ENCODE measurements around the gene RIN3. TPM values are rescaled to one million over a fixed set of nuclear protein-coding genes. Genes with fewer than 3 reads are reported as not detected.

RIN3 gene
- polyA plus RNA-seq, 1 experiment, result 8.2 TPM

DNA sequence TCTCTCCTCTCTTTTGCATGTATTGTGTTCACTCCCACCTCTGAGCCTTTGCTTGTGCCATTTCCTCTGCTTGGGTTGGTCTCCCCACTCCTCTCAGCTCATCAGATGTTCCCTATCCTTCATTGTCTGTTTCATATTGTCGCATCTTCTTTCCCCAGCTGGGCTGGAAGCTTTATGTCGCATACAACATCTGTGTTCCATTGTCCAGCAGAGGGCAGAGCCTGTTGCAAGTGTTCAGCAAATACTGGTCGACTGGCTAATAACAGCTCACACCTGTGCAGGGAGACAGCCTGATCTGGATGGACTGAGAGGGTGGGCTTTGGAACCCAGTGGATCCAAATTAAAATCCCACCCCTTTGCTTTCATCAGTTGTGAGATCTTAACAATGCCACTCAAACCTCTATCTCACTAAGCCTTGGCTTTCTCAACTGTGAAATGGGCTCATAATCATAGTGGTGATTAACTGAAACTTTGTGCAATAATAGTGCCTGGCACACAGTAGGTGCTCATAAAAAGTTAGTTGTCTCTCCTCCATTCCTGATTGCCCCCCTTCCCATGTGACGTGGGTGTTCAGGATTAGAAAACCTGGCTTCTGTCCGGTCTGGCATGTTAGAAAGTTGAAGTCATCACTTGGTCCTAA is 75.8 kb downstream of the RIN3 start:
- Histone ChIP-seq H3K27me3 (ENCODE audit: control insufficient read depth, insufficient read depth, low read length) (no peaks in the 10 kb centered on the region), H3K36me3 (ENCODE audit: control insufficient read depth, insufficient read depth, low read length) (peaks cover 2% of the 10 kb centered on the region; the same call in 1 of the 2 replicates), H3K4me3 (ENCODE audit: low read depth, low read length) (no peak overlapping the region)
- no peak for DNase-seq (ENCODE audit: low read depth)
- TF ChIP-seq, protein P1, sequence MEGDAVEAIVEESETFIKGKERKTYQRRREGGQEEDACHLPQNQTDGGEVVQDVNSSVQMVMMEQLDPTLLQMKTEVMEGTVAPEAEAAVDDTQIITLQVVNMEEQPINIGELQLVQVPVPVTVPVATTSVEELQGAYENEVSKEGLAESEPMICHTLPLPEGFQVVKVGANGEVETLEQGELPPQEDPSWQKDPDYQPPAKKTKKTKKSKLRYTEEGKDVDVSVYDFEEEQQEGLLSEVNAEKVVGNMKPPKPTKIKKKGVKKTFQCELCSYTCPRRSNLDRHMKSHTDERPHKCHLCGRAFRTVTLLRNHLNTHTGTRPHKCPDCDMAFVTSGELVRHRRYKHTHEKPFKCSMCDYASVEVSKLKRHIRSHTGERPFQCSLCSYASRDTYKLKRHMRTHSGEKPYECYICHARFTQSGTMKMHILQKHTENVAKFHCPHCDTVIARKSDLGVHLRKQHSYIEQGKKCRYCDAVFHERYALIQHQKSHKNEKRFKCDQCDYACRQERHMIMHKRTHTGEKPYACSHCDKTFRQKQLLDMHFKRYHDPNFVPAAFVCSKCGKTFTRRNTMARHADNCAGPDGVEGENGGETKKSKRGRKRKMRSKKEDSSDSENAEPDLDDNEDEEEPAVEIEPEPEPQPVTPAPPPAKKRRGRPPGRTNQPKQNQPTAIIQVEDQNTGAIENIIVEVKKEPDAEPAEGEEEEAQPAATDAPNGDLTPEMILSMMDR (IDR thresholded peaks at IDR 0.05; ENCODE audit: insufficient read depth, low read depth, low read length), result peak; percentile 52
- CTCF ChIA-PET, result interaction anchor here (0.8 to 2.2 kb wide), 13 partner anchors 10 to 116 kb away, joined by 3 to 13 read pairs (median 5); no protein-coding TSS in a partner anchor
- POLR2A ChIA-PET, result no interaction called here

DNA sequence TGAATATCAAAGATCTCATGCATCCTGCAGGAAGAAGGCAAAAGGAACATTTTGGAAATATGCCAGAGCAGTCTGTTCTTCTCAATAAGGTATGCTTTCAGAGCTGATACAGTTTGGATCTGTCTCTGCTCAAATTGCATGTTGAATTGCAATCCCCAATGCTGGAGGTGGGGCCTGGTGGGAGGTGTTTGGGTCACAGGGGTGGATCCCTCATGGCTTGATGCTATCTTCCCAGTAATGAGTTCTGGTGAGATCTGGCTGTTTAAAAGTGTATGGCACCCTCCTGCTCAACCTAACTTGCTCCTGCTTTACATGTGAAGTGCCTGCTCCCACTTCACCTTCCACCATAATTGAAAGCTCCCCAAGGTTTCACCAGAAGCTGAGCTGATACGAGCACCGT is 76.6 kb downstream of the RIN3 start:
- Histone ChIP-seq H3K4me3 (ENCODE audit: low read depth, low read length) (no peak overlapping the region), H3K36me3 (ENCODE audit: control insufficient read depth, insufficient read depth, low read length) (no peaks in the 10 kb centered on the region), H3K27me3 (ENCODE audit: control insufficient read depth, insufficient read depth, low read length) (no peaks in the 10 kb centered on the region)
- ChIA-PET POLR2A (no interaction called here), CTCF (interaction anchor here (0.6 to 2.2 kb wide), 4 partner anchors 9 to 226 kb away, joined by 3 to 13 read pairs (median 5); no protein-coding TSS in a partner anchor)
- DNase-seq (ENCODE audit: low read depth), result no peak
- TF ChIP-seq, protein P1 (IDR thresholded peaks at IDR 0.05; ENCODE audit: insufficient read depth, low read depth, low read length), result no peak

DNA sequence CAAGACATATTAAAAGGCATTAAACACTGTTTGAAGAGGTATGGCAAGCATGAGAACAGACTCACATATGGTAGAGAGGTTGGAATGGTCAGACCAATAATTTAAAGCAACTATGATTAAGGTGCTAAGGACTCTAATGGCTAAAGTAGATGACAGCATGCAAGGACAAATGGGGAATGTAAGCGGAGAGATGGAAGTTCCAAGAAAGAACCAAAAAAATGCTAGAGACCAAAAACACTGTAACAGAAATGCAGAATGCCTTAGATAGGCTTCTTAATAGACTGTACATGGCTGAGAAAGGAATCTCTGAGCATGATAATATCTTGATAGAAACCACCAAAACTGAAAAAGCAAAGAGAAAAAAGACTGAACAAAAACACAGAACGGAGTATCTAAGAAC is 77.4 kb downstream of the RIN3 start:
- Histone ChIP-seq H3K27me3 (ENCODE audit: control insufficient read depth, insufficient read depth, low read length) (no peaks in the 10 kb centered on the region), H3K4me3 (ENCODE audit: low read depth, low read length) (no peak overlapping the region), H3K36me3 (ENCODE audit: control insufficient read depth, insufficient read depth, low read length) (no peaks in the 10 kb centered on the region)
- no peak for DNase-seq (ENCODE audit: low read depth)
- ChIA-PET CTCF (interaction anchor here (2.1 to 2.2 kb wide), 2 partner anchors 8 to 56 kb away, joined by 7 to 13 read pairs; no protein-coding TSS in a partner anchor), POLR2A (no interaction called here)
- TF ChIP-seq, protein P1 (IDR thresholded peaks at IDR 0.05; ENCODE audit: insufficient read depth, low read depth, low read length), result no peak

DNA sequence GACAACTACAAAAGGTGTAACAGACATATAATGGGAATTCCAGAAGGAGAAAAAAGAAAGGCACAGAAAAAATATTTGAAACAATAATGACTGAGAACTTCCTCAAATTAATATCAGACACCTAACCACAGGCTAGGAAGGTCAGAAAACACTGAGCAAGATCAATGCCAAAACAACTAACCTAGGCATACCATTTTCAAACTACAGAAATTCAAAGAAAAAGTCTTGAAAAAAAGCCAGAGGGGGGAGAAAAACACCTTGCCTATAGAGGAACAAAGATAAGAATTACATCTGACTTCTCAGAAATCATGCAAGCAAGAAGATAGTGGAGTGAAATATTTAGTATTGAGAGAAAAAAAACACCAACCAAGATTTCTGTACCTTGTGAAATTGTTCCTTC is 77.8 kb downstream of the RIN3 start:
- H3K27me3 ChIP-seq (ENCODE audit: control insufficient read depth, insufficient read depth, low read length), result no peaks in the 10 kb centered on the region
- DNase-seq (ENCODE audit: low read depth), result no peak
- POLR2A ChIA-PET, result no interaction called here
- no peaks in the 10 kb centered on the region for H3K36me3 ChIP-seq (ENCODE audit: control insufficient read depth, insufficient read depth, low read length)
- CTCF ChIA-PET, result no interaction called here
- TF ChIP-seq, protein P1 (IDR thresholded peaks at IDR 0.05; ENCODE audit: insufficient read depth, low read depth, low read length), result no peak
- no peak overlapping the region for H3K4me3 ChIP-seq (ENCODE audit: low read depth, low read length)

DNA sequence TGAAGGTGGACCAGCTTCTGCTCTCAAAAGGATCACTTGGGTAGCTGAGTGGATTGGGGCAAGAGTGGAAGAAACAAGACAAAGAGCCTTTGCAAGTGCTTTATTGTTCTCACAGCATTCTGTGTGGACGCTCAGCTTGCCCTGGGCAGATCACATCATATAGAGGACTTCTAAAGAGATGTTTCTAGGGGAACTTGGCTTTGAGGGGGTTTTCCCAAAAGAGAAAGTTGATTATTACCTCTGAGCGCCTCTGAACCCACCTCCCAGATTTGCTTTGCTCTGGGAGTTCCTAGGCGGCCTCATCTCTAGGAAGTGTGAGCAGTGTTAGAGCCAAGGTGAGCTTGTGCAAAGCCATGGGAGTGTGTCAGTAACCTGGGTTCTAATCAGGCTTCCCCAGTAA is 81.7 kb downstream of the RIN3 start:
- Histone ChIP-seq H3K27me3 (ENCODE audit: control insufficient read depth, insufficient read depth, low read length) (no peaks in the 10 kb centered on the region), H3K4me3 (ENCODE audit: low read depth, low read length) (no peak overlapping the region), H3K36me3 (ENCODE audit: control insufficient read depth, insufficient read depth, low read length) (no peaks in the 10 kb centered on the region)
- POLR2A ChIA-PET, result no interaction called here
- TF ChIP-seq, protein P1 (IDR thresholded peaks at IDR 0.05; ENCODE audit: insufficient read depth, low read depth, low read length), result no peak
- CTCF ChIA-PET, result interaction anchor here (0.8 to 1.0 kb wide), 2 partner anchors 85 to 87 kb away, joined by 3 to 4 read pairs; no protein-coding TSS in a partner anchor
- DNase-seq (ENCODE audit: low read depth), result no peak

Data from BJ (cell line).